GM19023 (cell line): ENCODE results near the gene ABCA7.

Experiments used
- ATAC-seq: cut with Tn5 transposase; IDR thresholded peaks from one replicate; pipeline ENCODE4 v1.9.1; 2021; ENCODE audit warnings: mild to moderate bottlenecking, moderate library complexity; ENCODE audit not compliant: unreplicated experiment

Gene ABCA7

DNA sequence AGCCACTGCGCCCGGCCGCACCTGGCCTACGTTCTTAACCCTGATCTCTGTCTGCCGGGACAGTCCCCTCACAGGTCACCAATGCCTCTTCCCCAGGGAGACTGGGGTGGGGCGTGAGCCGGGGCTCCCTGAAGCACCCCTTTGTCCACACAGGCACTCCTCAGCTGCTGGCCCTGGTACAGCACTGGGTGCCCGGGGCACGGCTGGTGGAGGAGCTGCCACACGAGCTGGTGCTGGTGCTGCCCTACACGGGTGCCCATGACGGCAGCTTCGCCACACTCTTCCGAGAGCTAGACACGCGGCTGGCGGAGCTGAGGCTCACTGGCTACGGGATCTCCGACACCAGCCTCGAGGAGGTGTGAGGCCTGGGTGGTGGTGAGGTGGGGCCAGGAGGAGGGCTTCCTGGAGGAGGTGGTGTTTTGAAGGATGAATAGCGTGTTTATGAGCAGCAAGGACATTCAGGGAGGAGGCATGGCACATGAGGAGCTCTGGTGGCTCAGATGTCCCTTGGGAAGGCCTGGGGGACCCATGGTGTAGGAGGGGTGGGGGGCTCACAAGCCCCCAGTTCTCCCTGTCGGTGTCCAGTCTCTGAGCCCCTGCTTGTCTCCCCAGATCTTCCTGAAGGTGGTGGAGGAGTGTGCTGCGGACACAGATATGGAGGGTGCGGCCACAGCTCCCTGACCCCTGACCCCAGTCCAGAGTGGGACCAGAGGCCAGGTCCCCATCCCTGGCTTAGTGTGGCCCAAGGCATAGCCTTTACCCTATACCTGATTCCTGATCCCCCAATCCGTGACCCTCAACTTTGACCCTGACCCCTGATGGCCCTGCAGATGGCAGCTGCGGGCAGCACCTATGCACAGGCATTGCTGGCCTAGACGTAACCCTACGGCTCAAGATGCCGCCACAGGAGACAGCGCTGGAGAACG lies 13.5 kb downstream of the ABCA7 start:
- ATAC-seq: no peak

DNA sequence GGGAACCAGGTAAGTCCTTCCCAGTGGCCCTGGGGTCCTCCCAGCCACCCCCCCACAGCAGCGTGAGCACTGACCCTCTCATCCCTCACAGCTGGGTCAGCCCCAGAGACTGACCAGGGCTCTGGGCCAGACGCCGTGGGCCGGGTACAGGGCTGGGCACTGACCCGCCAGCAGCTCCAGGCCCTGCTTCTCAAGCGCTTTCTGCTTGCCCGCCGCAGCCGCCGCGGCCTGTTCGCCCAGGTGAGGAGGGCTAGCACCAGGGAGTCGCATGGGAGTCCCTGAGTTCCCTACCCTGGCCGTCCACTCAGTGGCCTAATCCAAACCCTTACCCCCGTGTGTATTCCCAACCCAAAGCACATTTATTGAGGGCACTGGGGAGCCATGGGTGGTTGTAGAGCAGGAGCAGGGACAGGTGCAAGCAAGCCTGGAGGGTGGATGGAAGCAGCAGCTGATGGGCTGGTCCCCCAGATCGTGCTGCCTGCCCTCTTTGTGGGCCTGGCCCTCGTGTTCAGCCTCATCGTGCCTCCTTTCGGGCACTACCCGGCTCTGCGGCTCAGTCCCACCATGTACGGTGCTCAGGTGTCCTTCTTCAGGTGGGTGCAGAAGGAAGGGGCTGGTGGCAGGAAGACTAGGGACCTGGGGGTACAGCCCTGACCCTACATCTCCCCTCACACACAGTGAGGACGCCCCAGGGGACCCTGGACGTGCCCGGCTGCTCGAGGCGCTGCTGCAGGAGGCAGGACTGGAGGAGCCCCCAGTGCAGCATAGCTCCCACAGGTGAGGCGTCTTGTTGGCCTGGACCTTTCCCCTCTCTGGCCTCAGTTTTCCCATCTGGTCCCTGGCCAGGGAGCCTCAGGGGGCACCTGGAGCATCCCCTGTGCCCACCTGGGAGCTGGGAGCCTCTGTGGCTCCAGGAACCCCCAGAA lies 14.5 kb downstream of the ABCA7 start:
- no peak for ATAC-seq

GRCh38 chr19:1055028-1055425 lies 15.1 kb downstream of the ABCA7 start:
- ATAC-seq: no peak

DNA sequence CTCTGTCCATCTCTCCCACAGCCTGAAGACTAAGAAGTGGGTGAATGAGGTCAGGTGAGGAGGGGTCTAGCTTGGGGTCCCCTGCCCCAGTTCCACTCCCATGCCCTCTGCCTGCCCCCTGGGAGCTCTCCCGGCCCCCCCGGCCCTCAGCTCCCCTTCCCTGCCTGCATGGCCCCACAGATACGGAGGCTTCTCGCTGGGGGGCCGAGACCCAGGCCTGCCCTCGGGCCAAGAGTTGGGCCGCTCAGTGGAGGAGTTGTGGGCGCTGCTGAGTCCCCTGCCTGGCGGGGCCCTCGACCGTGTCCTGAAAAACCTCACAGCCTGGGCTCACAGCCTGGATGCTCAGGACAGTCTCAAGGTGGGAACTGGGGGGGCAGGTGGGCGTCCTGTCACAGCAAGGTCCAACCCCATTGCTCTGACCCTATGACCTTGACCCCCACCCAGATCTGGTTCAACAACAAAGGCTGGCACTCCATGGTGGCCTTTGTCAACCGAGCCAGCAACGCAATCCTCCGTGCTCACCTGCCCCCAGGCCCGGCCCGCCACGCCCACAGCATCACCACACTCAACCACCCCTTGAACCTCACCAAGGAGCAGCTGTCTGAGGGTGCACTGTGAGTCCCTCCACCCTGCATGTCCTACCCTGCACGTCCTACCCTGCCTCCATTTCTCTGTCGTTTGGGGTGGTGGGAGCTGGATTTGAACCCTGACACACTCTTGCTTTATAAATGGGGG lies 16.1 kb downstream of the ABCA7 start:
- no peak for ATAC-seq

DNA sequence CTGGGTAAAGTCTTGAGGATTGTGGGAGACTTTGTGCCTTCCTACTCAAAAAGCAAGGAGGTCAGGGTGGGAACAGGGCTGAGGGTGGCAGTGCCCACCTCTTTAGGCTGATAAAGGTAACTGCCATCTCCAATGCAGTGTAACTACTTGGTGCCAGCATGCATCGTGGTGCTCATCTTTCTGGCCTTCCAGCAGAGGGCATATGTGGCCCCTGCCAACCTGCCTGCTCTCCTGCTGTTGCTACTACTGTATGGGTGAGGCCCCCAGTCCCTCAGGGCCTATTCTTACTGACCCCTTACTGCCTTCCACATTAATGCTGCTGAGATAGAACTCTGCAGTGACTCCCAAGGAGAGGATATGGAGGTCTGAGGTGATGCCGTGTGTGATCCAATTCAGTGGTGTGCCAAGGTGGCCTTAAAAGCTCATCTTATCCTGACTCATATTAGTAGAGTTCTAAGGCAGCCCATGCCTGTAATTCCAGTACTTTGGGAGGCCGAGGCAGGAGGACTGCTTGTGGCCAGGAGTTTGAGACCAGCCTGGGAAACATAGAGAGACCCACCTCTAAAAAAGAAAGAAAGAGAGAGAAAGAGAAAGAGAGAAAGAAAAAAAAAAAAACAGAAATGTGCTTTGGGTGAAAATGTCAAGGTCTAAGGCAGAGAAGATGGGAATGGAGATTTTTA lies 17.4 kb downstream of the ABCA7 start:
- ATAC-seq: no peak

DNA sequence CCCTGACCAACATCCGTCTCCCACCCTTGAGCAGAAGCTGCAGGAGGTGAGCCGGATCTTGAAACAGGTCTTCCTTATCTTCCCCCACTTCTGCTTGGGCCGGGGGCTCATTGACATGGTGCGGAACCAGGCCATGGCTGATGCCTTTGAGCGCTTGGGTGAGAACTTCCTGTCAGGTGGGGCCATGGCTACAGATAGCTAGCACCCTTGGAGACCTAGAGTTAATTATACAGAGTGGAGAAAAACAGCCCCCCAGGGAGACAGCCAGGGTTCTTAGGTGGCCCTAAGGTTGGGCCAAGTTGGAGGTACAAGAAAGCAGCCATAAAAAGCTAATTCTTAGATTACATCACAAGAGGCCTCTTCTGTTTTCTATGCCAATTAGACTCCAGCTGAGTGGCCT lies 18.2 kb downstream of the ABCA7 start:
- ATAC-seq: no peak

DNA sequence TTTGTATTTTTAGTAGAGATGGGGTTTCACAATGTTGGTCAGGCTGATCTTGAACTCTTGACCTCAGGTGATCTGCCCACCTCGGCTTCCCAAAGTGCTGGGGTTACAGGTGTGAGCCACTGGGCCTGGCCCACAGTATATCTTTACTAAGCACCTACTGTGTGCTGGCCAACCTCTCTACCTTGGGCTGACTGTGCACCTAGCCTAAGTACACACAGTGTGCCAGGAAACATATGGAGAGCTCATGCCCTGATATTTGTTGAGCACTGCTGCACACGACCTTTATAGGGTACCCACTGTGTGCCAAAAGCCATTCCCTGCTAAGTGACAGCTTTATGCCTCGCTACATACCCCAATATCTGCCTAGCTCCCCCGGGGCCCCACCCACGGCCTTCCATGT lies 20.8 kb downstream of the ABCA7 start:
- no peak for ATAC-seq

DNA sequence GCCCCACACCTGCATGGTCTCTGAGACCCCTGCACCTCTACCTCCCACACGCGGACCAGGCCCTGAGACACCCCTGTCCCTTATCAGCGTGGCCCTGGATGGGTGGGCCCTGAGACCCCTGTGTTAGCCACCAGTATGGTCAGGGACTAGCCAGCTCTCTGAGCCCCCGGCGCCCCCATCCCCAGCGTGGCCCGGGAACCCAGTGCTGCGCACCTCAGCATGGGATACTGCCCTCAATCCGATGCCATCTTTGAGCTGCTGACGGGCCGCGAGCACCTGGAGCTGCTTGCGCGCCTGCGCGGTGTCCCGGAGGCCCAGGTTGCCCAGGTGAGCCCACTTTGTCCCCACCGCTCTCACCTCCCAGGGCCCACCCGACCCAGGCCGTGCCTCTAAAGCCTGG lies 22.1 kb downstream of the ABCA7 start:
- ATAC-seq: no peak

- no peak for ATAC-seq
These were observed 22.6 kb downstream of the ABCA7 start for GRCh38 chr19:1062387-1063029.

DNA sequence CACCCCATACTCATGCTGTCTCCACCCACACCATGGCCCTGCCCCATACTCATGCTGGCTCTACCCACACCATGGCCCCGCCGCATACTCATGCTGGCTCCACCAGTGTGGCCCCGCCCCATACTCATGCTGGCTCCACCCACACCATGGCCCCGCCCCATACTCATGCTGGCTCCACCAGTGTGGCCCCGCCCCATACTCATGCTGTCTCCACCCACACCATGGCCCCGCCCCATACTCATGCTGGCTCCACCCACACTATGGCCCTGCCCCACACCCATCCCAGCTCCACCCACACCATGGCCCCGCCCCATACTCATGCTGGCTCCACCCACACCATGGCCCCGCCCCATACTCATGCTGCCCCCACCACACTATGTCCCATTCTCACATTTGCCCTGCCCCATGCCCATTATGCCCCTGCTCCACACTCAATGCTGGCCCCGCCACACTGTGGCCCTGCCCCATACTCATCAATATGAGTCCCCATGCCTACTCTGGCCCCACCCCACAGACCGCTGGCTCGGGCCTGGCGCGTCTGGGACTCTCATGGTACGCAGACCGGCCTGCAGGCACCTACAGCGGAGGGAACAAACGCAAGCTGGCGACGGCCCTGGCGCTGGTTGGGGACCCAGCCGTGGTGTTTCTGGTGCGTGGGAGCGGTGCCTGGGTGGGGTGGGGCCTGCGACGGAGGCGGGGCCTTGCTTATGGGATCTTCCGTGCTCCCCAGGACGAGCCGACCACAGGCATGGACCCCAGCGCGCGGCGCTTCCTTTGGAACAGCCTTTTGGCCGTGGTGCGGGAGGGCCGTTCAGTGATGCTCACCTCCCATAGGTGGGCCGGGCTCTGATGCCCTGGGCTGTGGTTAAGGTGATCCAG lies 23.4 kb downstream of the ABCA7 start:
- ATAC-seq: no peak

GRCh38 chr19:1063909-1064660 lies 24.2 kb downstream of the ABCA7 start:
- ATAC-seq: no peak

DNA sequence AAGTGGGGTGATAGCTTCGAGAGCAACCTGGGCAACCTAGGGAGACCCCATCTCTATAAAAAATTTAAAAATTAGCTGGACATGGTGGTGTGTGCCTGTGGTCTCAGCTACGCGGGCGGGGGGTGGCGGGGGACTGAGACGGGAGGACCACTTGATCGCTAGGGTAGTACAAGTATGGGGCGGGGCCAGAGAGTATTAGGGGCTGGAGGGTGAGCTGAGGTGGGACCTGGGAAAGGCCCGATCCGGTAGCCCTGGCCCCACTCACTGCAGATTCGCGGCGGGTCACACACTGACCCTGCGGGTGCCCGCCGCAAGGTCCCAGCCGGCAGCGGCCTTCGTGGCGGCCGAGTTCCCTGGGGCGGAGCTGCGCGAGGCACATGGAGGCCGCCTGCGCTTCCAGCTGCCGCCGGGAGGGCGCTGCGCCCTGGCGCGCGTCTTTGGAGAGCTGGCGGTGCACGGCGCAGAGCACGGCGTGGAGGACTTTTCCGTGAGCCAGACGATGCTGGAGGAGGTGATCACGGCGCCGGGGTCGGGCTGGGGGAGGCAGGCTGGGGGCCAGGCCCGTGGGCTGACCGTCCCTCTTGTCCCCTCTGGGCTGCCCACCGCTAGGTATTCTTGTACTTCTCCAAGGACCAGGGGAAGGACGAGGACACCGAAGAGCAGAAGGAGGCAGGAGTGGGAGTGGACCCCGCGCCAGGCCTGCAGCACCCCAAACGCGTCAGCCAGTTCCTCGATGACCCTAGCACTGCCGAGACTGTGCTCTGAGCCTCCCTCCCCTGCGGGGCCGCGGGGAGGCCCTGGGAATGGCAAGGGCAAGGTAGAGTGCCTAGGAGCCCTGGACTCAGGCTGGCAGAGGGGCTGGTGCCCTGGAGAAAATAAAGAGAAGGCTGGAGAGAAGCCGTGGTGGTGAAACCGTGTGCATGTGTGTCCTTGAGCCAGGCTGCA lies 25.0 kb downstream of the ABCA7 start:
- no peak for ATAC-seq

DNA sequence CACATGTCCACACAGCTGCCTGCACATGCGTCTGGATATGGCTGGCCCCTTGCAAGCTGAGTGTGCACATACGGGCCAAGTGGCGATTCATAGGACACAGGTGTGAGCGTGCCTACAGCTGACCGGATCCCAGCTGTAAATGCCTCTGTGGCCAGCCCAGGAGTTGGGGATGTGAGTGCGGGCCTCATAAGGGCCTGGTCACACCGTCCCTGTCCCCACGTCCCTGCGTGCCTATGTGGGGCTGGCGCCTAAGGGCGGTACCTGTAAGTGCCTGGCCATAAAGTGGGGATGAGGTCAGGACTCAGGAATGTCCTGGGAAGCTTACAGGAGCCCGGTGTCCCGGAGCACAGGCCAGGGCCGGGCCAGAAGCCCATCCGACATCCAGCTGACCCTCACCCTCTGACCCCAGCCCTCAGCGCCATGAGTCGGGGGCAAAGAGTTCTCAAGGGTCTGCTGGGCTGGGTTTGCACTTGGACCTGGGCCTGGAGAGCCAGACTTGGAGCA lies 25.8 kb downstream of the ABCA7 start:
- ATAC-seq: no peak

DNA sequence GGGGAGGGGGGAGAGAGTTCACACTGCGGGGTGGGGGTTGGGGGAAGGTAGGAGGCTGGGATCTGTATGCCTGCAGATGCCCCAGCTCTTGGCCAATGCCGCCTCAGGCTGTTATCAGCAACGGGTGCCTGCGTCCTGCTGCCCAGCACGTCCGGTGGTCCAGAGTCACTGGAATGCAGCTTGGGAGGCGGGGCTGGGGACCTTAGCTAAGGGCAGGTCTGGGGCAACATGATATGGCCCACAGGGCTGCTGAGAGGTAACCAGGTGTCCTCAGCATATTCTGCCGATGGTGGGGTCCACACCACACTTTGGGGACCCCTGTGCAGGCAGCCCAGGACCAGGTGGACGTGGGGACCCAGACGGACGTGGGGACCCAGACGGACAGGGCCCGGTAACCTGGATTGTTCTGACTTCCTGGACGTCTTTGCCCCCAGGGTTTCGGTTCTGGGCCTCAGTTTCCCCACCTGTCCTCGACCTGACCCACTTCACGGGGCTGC lies 26.4 kb downstream of the ABCA7 start:
- no peak for ATAC-seq

- ATAC-seq: no peak
These were observed 26.9 kb downstream of the ABCA7 start, which contains the start of gene ARHGAP45 for GRCh38 chr19:1066748-1067340. Gene ARHGAP45, plus strand, starts transcription at chr19:1067167. Its CDS starts 239 bp downstream, at chr19:1067406.

- ATAC-seq: no peak
These were observed 27.5 kb downstream of the ABCA7 start for GRCh38 chr19:1067341-1067957.
